ENCODE data around the gene KLHL29. TPM values are rescaled to one million over a fixed set of nuclear protein-coding genes. Genes with fewer than 3 reads are reported as not detected.

KLHL29 gene
- total and polyA plus RNA-seq, 2 experiments from 2014 or later, result 1.5 to 6.5 TPM

DNA sequence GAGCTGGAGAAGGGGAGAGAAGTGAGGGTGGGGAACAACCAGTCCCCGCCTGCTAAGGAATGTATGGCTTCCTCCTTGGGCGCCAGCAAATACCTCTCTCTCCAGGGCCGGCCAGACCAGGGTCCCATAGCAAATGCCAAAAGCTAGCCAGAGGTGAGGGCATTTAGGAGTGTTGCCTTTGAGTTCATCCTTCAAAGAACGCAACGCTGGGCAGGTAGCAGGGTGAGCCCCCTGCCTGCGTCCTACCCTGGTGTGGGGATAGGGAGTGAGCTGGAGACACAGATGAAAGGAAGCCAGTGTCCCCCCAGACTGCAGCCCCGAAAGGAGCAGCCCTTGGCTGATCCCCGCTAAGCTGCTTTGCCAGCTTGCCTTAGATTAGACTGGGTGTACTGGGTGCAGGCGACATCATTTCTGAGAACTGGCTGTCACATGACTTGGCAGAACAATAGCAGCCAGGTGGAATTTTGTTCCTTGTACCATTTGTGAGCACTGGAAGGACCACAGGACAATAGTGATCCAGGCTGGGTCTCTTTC, 40.4 kb downstream of the KLHL29 start:
- TF ChIP-seq JUNB (IDR thresholded peaks at IDR 0.05; ENCODE audit: unreplicated experiment), result no peak
- no peak for TF ChIP-seq EZH2phosphoT487 (IDR thresholded peaks at IDR 0.05; ENCODE audit: unreplicated experiment)
- no peak for TF ChIP-seq NANOG (IDR thresholded peaks at IDR 0.05; ENCODE audit: borderline replicate concordance)
- TF ChIP-seq POLR2AphosphoS5 (IDR thresholded peaks at IDR 0.05; ENCODE audit: low read depth), result no peak
- TF ChIP-seq STAT1 (IDR thresholded peaks at IDR 0.05; ENCODE audit: unreplicated experiment), result no peak
- no peak for TF ChIP-seq EZH2 (IDR thresholded peaks at IDR 0.05; ENCODE audit: low read depth, unreplicated experiment)
- no peak for TF ChIP-seq ZNF114 (CRISPR knock-in tag; IDR thresholded peaks at IDR 0.05)
- TF ChIP-seq CREB1 (CRISPR knock-in tag; IDR thresholded peaks at IDR 0.05; ENCODE audit: low read depth), result no peak
- TF ChIP-seq ZNF331 (CRISPR knock-in tag; IDR thresholded peaks at IDR 0.05; ENCODE audit: low read depth), result no peak
- TF ChIP-seq ETS1 (IDR thresholded peaks at IDR 0.05), result no peak
- no peak for TF ChIP-seq ZNF462 (CRISPR knock-in tag; IDR thresholded peaks at IDR 0.05)
- TF ChIP-seq, protein P1, sequence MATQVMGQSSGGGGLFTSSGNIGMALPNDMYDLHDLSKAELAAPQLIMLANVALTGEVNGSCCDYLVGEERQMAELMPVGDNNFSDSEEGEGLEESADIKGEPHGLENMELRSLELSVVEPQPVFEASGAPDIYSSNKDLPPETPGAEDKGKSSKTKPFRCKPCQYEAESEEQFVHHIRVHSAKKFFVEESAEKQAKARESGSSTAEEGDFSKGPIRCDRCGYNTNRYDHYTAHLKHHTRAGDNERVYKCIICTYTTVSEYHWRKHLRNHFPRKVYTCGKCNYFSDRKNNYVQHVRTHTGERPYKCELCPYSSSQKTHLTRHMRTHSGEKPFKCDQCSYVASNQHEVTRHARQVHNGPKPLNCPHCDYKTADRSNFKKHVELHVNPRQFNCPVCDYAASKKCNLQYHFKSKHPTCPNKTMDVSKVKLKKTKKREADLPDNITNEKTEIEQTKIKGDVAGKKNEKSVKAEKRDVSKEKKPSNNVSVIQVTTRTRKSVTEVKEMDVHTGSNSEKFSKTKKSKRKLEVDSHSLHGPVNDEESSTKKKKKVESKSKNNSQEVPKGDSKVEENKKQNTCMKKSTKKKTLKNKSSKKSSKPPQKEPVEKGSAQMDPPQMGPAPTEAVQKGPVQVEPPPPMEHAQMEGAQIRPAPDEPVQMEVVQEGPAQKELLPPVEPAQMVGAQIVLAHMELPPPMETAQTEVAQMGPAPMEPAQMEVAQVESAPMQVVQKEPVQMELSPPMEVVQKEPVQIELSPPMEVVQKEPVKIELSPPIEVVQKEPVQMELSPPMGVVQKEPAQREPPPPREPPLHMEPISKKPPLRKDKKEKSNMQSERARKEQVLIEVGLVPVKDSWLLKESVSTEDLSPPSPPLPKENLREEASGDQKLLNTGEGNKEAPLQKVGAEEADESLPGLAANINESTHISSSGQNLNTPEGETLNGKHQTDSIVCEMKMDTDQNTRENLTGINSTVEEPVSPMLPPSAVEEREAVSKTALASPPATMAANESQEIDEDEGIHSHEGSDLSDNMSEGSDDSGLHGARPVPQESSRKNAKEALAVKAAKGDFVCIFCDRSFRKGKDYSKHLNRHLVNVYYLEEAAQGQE (IDR thresholded peaks at IDR 0.05; ENCODE audit: unreplicated experiment), result no peak
- TF ChIP-seq, protein P2, sequence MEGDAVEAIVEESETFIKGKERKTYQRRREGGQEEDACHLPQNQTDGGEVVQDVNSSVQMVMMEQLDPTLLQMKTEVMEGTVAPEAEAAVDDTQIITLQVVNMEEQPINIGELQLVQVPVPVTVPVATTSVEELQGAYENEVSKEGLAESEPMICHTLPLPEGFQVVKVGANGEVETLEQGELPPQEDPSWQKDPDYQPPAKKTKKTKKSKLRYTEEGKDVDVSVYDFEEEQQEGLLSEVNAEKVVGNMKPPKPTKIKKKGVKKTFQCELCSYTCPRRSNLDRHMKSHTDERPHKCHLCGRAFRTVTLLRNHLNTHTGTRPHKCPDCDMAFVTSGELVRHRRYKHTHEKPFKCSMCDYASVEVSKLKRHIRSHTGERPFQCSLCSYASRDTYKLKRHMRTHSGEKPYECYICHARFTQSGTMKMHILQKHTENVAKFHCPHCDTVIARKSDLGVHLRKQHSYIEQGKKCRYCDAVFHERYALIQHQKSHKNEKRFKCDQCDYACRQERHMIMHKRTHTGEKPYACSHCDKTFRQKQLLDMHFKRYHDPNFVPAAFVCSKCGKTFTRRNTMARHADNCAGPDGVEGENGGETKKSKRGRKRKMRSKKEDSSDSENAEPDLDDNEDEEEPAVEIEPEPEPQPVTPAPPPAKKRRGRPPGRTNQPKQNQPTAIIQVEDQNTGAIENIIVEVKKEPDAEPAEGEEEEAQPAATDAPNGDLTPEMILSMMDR (conservative IDR thresholded peaks at IDR 0.05; ENCODE audit: low read depth in 2 of 2), result no peak
- Histone ChIP-seq H3K4me1 (ENCODE audit: insufficient read depth) (no peaks in the 10 kb centered on the region), H3K36me3 (ENCODE audit: insufficient read depth) (no peaks in the 10 kb centered on the region), H3K9me2 (ENCODE audit: insufficient read depth) (no peaks in the 10 kb centered on the region), H2AFZ (no peak overlapping the region), H3K4me3 (no peak overlapping the region), H3K79me2 (replicated peaks; ENCODE audit: insufficient read depth) (no peaks in the 10 kb centered on the region), H3K27me3 (ENCODE audit: insufficient read depth) (no peaks in the 10 kb centered on the region), H3K4me2 (no peak overlapping the region), H3F3A (replicated peaks; ENCODE audit: low read depth) (no peaks in the 10 kb centered on the region), H3K27ac (ENCODE audit: low read depth) (no peak overlapping the region), H4K20me1 (replicated peaks; ENCODE audit: insufficient read depth) (no peaks in the 10 kb centered on the region)
- Mint-ChIP-seq H3K27ac (no peak overlapping the region), H3K4me3 (no peak overlapping the region), H3K9me3 (no peaks in the 10 kb centered on the region), H3K4me1 (peaks cover 13% of the 10 kb centered on the region), H3K27me3 (ENCODE audit: insufficient read depth, low read depth, poor library complexity) (no peaks in the 10 kb centered on the region), H3K36me3 (ENCODE audit: low read depth) (no peaks in the 10 kb centered on the region)
- peak; percentile 73 for ATAC-seq
- DNase-seq (ENCODE audit: low spot score), result peak; percentile 59
